Activated T-helper 2 cell treated with anti-CD3 and anti-CD28 coated beads, Interferon-gamma antibody, Interleukin-2, Interleukin-4, amounts not matched to agents 10 μg/mL and 5 μg/mL and 100 μg/mL, durations not matched to agents 14 hours and 24 hours and 36 hours (primary cell): Measurements from ENCODE around the gene MEIS2. TPM values are rescaled to one million over a fixed set of nuclear protein-coding genes. Genes with fewer than 3 reads are reported as not detected.

Experiments used
- DNase-seq: peaks from one replicate; pipeline ENCODE4 v3.0.0; 2021; ENCODE audit warnings: low spot score
- H3K27ac Mint-ChIP-seq: one replicate; pipeline ENCODE4 v1.8.0; 2021; ENCODE audit warnings: mixed read lengths
- H3K27me3 Mint-ChIP-seq: one replicate; pipeline ENCODE4 v1.8.0; 2021; ENCODE audit warnings: low read depth, mixed read lengths
- H3K36me3 Mint-ChIP-seq: one replicate; pipeline ENCODE4 v1.8.0; 2021; ENCODE audit warnings: low read depth, mixed read lengths
- H3K4me1 Mint-ChIP-seq: one replicate; pipeline ENCODE4 v1.8.0; 2021; ENCODE audit warnings: low read depth, mixed read lengths
- H3K4me3 Mint-ChIP-seq: one replicate; pipeline ENCODE4 v1.8.0; 2021; ENCODE audit warnings: low read depth, mild to moderate bottlenecking, moderate library complexity, mixed read lengths
- H3K9me3 Mint-ChIP-seq: one replicate; pipeline ENCODE4 v1.8.0; 2021; ENCODE audit warnings: mixed read lengths
- intact Hi-C: fragments of 100-400 bp; cut with micrococcal nuclease; formaldehyde crosslinking; loops from one replicate; pipeline ENCODE4 v1.15.1; 2023
- total RNA-seq: library from RNA; stranded (reverse); gene quantifications from 2 replicates; pipeline ENCODE4 v1.2.3, GENCODE V29; 2022

MEIS2 gene
- total RNA-seq, 1 donor from 2014 or later: not detected

- Mint-ChIP-seq H3K4me3 (no peak overlapping the region), H3K9me3 (no peaks in the 10 kb centered on the region), H3K36me3 (no peaks in the 10 kb centered on the region), H3K27ac (no peak overlapping the region), H3K4me1 (peaks cover 2% of the 10 kb centered on the region), H3K27me3 (peaks cover 81% of the 10 kb centered on the region)
- no peak for DNase-seq
- intact Hi-C loops: no loop called here
Measured at GRCh38 chr15:36886701-36887100, 213.6 kb downstream of the MEIS2 start.

- no peak overlapping the region for H3K4me3 Mint-ChIP-seq
- H3K4me1 Mint-ChIP-seq: peaks cover 2% of the 10 kb centered on the region
- no peak overlapping the region for H3K27ac Mint-ChIP-seq
- H3K9me3 Mint-ChIP-seq: no peaks in the 10 kb centered on the region
- intact Hi-C loops: no loop called here
- DNase-seq: no peak
- H3K27me3 Mint-ChIP-seq: peaks cover 85% of the 10 kb centered on the region
- no peaks in the 10 kb centered on the region for H3K36me3 Mint-ChIP-seq
Measured at GRCh38 chr15:36886191-36886590, 214.2 kb downstream of the MEIS2 start.

GRCh38 chr15:36885771-36886170, 214.6 kb downstream of the MEIS2 start:
- Mint-ChIP-seq H3K27me3 (peaks cover 89% of the 10 kb centered on the region), H3K9me3 (no peaks in the 10 kb centered on the region), H3K27ac (no peak overlapping the region), H3K4me1 (peaks cover 2% of the 10 kb centered on the region), H3K36me3 (no peaks in the 10 kb centered on the region), H3K4me3 (no peak overlapping the region)
- DNase-seq: no peak
- intact Hi-C loops: no loop called here

DNA sequence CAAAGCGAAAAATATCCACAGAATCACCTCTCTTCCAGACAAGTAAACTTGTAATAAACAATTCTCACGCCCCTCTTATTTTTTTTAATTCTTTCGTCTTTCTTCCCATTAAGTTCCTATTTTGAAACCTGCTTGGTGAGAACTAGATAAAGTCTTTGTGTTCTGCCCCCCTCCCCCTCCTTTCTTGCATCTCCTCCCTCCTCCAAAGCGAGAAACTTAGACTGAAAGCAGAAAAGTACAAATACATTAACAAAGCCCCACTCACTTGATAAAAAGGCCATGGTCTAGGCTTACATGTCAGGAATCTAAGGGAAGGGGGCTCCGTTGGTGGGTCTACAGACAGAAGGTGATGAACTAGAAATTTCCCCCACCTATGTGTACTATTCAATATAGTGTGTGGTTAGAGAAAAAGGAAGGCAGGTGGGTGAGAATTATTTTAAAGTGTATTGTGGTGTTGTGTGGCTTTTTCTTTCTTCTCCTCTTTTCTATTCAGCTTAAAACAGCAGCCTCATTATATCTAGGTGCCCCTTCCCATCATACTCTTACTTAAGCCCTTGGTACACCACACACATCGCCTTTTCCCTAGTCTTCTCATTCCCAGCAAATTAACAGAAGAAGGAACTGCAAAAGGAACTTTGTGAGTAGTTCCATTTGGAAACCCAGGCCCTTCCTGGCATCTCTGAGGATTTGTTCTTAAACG, 215.3 kb downstream of the MEIS2 start:
- intact Hi-C loops: loop anchor here (5.0 kb wide), 1 partner anchor 1007 kb away; no protein-coding TSS in a partner anchor
- no peaks in the 10 kb centered on the region for H3K36me3 Mint-ChIP-seq
- H3K27me3 Mint-ChIP-seq: peaks cover 92% of the 10 kb centered on the region
- H3K9me3 Mint-ChIP-seq: no peaks in the 10 kb centered on the region
- no peak overlapping the region for H3K4me3 Mint-ChIP-seq
- H3K27ac Mint-ChIP-seq: no peak overlapping the region
- no peak for DNase-seq
- peaks cover 2% of the 10 kb centered on the region for H3K4me1 Mint-ChIP-seq

DNA sequence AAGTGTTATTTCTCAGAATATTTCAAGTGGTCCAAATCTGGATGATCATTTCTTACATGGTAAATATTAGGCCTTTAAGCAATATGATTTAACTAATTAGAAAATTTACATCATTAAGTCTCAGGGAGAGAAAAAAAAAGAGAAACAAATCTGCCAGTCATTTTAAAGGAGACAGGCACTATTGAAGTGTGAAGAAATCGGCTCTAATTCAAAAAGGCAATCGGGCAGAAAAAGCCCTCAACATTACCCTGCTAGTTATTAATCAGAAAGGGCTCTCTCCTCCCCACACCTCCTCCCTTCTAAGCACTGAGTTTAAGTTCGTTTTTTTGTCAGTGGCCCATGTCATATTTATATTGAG, 215.9 kb downstream of the MEIS2 start:
- peaks cover 93% of the 10 kb centered on the region for H3K27me3 Mint-ChIP-seq
- no peak overlapping the region for H3K4me3 Mint-ChIP-seq
- H3K4me1 Mint-ChIP-seq: peaks cover 2% of the 10 kb centered on the region
- intact Hi-C loops: loop anchor here (5.0 kb wide), 1 partner anchor 1008 kb away; no protein-coding TSS in a partner anchor
- DNase-seq: no peak
- H3K27ac Mint-ChIP-seq: no peak overlapping the region
- no peaks in the 10 kb centered on the region for H3K9me3 Mint-ChIP-seq
- no peaks in the 10 kb centered on the region for H3K36me3 Mint-ChIP-seq

- DNase-seq: peak; percentile 59
- Mint-ChIP-seq H3K9me3 (no peaks in the 10 kb centered on the region), H3K36me3 (no peaks in the 10 kb centered on the region), H3K27me3 (peaks cover 93% of the 10 kb centered on the region), H3K4me1 (peaks cover 2% of the 10 kb centered on the region), H3K27ac (no peak overlapping the region), H3K4me3 (no peak overlapping the region)
- intact Hi-C loops: loop anchor here (2.0 to 5.0 kb wide), 3 partner anchors 215 to 1008 kb away; no protein-coding TSS in a partner anchor
Measured at GRCh38 chr15:36883713-36884517, 216.4 kb downstream of the MEIS2 start.

DNA sequence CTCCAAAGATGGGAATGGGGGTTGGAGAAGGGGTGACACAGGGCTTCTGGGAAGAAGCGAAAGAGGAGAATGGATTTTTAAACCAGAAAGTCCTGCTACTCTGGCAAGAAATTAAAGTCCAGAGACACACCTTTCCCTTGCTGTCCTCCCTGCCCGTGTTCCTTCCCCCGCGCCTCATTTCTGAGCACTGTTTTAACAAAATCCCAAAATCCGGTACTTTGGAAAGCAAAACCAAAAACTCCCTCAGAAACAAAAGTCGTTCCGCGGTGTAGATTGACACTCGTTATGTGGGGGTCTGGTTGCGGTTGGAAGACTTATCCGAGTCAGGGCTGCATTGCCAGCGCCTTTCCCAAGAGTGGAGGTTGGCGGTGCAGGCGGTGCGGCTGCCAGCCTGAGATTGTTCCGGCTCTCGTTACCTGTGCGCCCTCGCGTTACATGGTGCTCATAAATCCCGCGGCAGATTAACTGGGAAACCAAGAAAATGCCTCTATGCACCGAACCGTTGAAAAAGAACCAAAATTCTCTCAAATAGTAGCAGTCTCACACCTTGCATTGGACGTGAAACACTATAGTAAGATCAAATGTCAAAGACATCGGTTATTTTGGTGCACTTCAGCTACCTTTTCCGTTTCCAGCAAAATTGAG, 217.7 kb downstream of the MEIS2 start:
- no peaks in the 10 kb centered on the region for H3K9me3 Mint-ChIP-seq
- peaks cover 94% of the 10 kb centered on the region for H3K27me3 Mint-ChIP-seq
- H3K36me3 Mint-ChIP-seq: no peaks in the 10 kb centered on the region
- peaks cover 2% of the 10 kb centered on the region for H3K4me1 Mint-ChIP-seq
- intact Hi-C loops: loop anchor here (2.0 to 5.0 kb wide), 3 partner anchors 216 to 1010 kb away; no protein-coding TSS in a partner anchor
- DNase-seq: no peak
- H3K4me3 Mint-ChIP-seq: no peak overlapping the region
- no peak overlapping the region for H3K27ac Mint-ChIP-seq

- Mint-ChIP-seq H3K36me3 (no peaks in the 10 kb centered on the region), H3K27me3 (peaks cover 95% of the 10 kb centered on the region), H3K27ac (no peak overlapping the region), H3K4me1 (peaks cover under 1% of the 10 kb centered on the region), H3K9me3 (no peaks in the 10 kb centered on the region), H3K4me3 (no peak overlapping the region)
- intact Hi-C loops: loop anchor here (2.0 to 5.0 kb wide), 3 partner anchors 217 to 1010 kb away; no protein-coding TSS in a partner anchor
- no peak for DNase-seq
Measured at GRCh38 chr15:36882056-36882455, 218.3 kb downstream of the MEIS2 start.

DNA sequence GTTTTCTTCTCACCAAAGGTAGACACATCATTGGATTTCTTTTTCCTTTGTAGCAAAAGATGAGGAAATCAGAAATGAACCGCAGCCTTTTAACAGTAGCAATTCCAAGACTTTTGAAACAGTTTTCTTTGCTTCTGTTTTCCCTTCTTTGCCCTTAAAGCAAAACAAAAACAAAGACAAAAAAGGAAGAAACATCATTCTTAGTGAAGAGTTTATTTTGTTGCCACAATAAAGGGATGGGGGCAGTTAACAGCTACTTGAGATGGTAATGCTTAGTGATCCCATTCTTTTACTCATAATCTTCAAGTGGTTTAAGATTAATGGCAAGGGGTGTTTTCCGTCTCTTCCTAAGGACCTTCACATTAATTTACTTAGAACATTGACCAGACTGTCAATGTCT, 218.8 kb downstream of the MEIS2 start:
- H3K27ac Mint-ChIP-seq: no peak overlapping the region
- no peaks in the 10 kb centered on the region for H3K9me3 Mint-ChIP-seq
- no peak overlapping the region for H3K4me3 Mint-ChIP-seq
- H3K36me3 Mint-ChIP-seq: no peaks in the 10 kb centered on the region
- H3K4me1 Mint-ChIP-seq: no peaks in the 10 kb centered on the region
- intact Hi-C loops: loop anchor here (5.0 kb wide), 1 partner anchor 1011 kb away; no protein-coding TSS in a partner anchor
- H3K27me3 Mint-ChIP-seq: peaks cover 96% of the 10 kb centered on the region
- no peak for DNase-seq

DNA sequence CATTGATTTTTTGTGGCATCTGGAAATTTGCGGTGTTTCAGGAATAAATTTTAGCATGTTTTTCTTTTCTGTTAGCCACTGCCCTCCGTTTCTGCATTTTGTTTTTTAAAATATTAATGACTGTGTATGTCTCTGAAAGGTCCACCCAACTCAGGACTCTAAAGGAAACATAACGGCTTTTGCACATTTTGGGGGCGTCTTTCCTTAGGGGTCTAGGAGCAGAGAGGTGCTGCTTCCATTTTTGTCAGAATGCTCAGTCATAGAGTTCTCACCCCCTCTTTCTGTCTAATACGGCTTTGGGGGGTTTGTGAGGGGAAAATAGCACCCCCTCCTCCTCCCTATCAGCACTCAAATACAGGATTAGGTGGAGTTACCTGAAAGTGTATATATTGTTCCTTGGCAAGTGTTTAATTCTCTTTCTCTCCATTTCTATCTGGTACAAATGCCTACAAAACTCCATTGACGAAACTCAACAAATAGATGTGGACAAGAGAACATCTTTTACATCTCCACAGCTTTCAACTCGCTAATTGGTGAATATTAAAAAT, 219.4 kb downstream of the MEIS2 start:
- no peaks in the 10 kb centered on the region for H3K9me3 Mint-ChIP-seq
- peaks cover 92% of the 10 kb centered on the region for H3K27me3 Mint-ChIP-seq
- H3K36me3 Mint-ChIP-seq: no peaks in the 10 kb centered on the region
- DNase-seq: no peak
- H3K4me3 Mint-ChIP-seq: no peak overlapping the region
- intact Hi-C loops: loop anchor here (5.0 kb wide), 1 partner anchor 1011 kb away; no protein-coding TSS in a partner anchor
- no peak overlapping the region for H3K27ac Mint-ChIP-seq
- H3K4me1 Mint-ChIP-seq: no peaks in the 10 kb centered on the region

GRCh38 chr15:36880224-36880912, 220.0 kb downstream of the MEIS2 start:
- DNase-seq: no peak
- Mint-ChIP-seq H3K27me3 (peaks cover 90% of the 10 kb centered on the region), H3K27ac (no peak overlapping the region), H3K4me1 (no peaks in the 10 kb centered on the region), H3K9me3 (no peaks in the 10 kb centered on the region), H3K4me3 (no peak overlapping the region), H3K36me3 (no peaks in the 10 kb centered on the region)
- intact Hi-C loops: loop anchor here (5.0 kb wide), 1 partner anchor 1012 kb away; no protein-coding TSS in a partner anchor
